GM06990 (cell line): Measurements from ENCODE around the gene UMODL1.
A peak's percentile ranks its signal among the peaks of the same experiment; 100 is the strongest.

Experiments used
- DNase-seq: peaks from one replicate; pipeline ENCODE4 v3.0.0-alpha.2; 2011; ENCODE audit not compliant: insufficient read length; ENCODE audit errors: extremely low read depth
- H3K27me3 ChIP-seq: replicated peaks from 2 replicates; pipeline ENCODE4 v1.6.0; 2011; ENCODE audit warnings: low read length; ENCODE audit not compliant: control insufficient read depth, insufficient read depth
- H3K36me3 ChIP-seq: 2 replicates; pipeline ENCODE4 v1.5.1; 2011; ENCODE audit warnings: low read length; ENCODE audit not compliant: control insufficient read depth, insufficient read depth
- H3K4me3 ChIP-seq: replicated peaks from 2 replicates; pipeline ENCODE4 v1.5.1; 2011; ENCODE audit warnings: low read depth, mild to moderate bottlenecking, control low read depth, low read length
- CTCF ChIP-seq: IDR thresholded peaks from 2 replicates; pipeline ENCODE4 v1.5.1; 2011; ENCODE audit warnings: low read length, control low read depth, mild to moderate bottlenecking, inconsistent platforms; ENCODE audit not compliant: insufficient read depth, poor library complexity, severe bottlenecking

The UMODL1 gene

GRCh38 chr21:42183374-42184266, 112.5 kb downstream of the UMODL1 start:
- DNase-seq: no peak
- Histone ChIP-seq H3K27me3 (no peaks in the 10 kb centered on the region), H3K36me3 (no peaks in the 10 kb centered on the region), H3K4me3 (no peak overlapping the region)
- no peak for TF ChIP-seq CTCF

GRCh38 chr21:42186591-42186990, 115.5 kb downstream of the UMODL1 start:
- no peaks in the 10 kb centered on the region for H3K36me3 ChIP-seq
- no peak for DNase-seq
- H3K4me3 ChIP-seq: no peak overlapping the region
- no peaks in the 10 kb centered on the region for H3K27me3 ChIP-seq
- no peak for TF ChIP-seq CTCF

- Histone ChIP-seq H3K4me3 (no peak overlapping the region), H3K27me3 (no peaks in the 10 kb centered on the region), H3K36me3 (no peaks in the 10 kb centered on the region)
- peak; percentile 74 for DNase-seq
- TF ChIP-seq CTCF: no peak
Observed at GRCh38 chr21:42187976-42188653, 117.0 kb downstream of the UMODL1 start.

GRCh38 chr21:42188663-42189062, 117.5 kb downstream of the UMODL1 start:
- no peak overlapping the region for H3K4me3 ChIP-seq
- no peaks in the 10 kb centered on the region for H3K36me3 ChIP-seq
- DNase-seq: no peak
- no peak for TF ChIP-seq CTCF
- no peaks in the 10 kb centered on the region; the same call in 1 of the 2 replicates for H3K27me3 ChIP-seq

GRCh38 chr21:42189431-42189830, 118.3 kb downstream of the UMODL1 start:
- H3K27me3 ChIP-seq: no peaks in the 10 kb centered on the region; the same call in 1 of the 2 replicates
- DNase-seq: no peak
- H3K36me3 ChIP-seq: no peaks in the 10 kb centered on the region
- no peak for TF ChIP-seq CTCF
- H3K4me3 ChIP-seq: no peak overlapping the region
